Heart right ventricle (tissue), 16 donors: Measurements from ENCODE around the gene CTBP2. TPM values are rescaled to one million over a fixed set of nuclear protein-coding genes. Genes with fewer than 3 reads are reported as not detected.

Experiments
- ATAC-seq, 8 donors: fragments of 200-7000 bp; cut with Tn5 transposase; one replicate each; pipeline ENCODE4 v1.9.1; 2020; ENCODE audit warnings: mild to moderate bottlenecking in 8 of 8, moderate library complexity in 8 of 8, moderate number of reproducible peaks in 1 of 8
- DNase-seq, 2 donors: peaks; one replicate each; pipeline ENCODE4 v3.0.0-alpha.2; 2020
- H3K27ac ChIP-seq, 10 donors: fragments of 200-600 bp; sonication (generic) in 2 of 10; one replicate each; pipeline versions ENCODE4 v1.5.0 to v1.8.0; 2020 to 2022; ENCODE audit warnings: mild to moderate bottlenecking in 3 of 10
- H3K27me3 ChIP-seq, 7 donors: fragments of 200-600 bp; one replicate each; pipeline ENCODE4 v1.8.0; 2021 to 2022; ENCODE audit warnings: mild to moderate bottlenecking in 2 of 7
- H3K36me3 ChIP-seq, 9 donors: fragments of 200-600 bp; sonication (generic) in 1 of 9; one replicate each; pipeline versions ENCODE4 v1.5.0 to v1.8.0; 2020 to 2022; ENCODE audit warnings: mild to moderate bottlenecking in 2 of 9
- H3K4me1 ChIP-seq, 9 donors: fragments of 200-600 bp; sonication (generic) in 1 of 9; one replicate each; pipeline versions ENCODE4 v1.5.0 to v1.8.0; 2020 to 2022; ENCODE audit warnings: mild to moderate bottlenecking in 4 of 9
- H3K4me3 ChIP-seq, 10 donors: fragments of 200-600 bp; sonication (generic) in 2 of 10; one replicate each; pipeline versions ENCODE4 v1.5.0 to v1.8.0; 2020 to 2022; ENCODE audit warnings: mild to moderate bottlenecking in 7 of 10, moderate library complexity in 2 of 10
- H3K9me3 ChIP-seq, 11 donors: fragments of 200-600 bp in 10 of 11; sonication (generic) in 2 of 11; one replicate each; pipeline versions ENCODE4 v1.5.0 to v1.8.0; 2013 to 2022; ENCODE audit warnings: mild to moderate bottlenecking in 2 of 11, control low read depth in 1 of 11, moderate library complexity in 1 of 11
- CTCF ChIP-seq, 9 donors: fragments of 200-600 bp; sonication (generic) in 2 of 9; IDR thresholded peaks; one replicate each; pipeline versions ENCODE4 v1.5.0 to v1.8.0; 2021 to 2022; ENCODE audit warnings: antibody characterized with exemption in 9 of 9, mild to moderate bottlenecking in 5 of 9, moderate library complexity in 1 of 9
- WGBS, 2 donors: extraction: QIAGEN DNeasy Blood & Tissue Kit; methylation state at CpG; one replicate each; pipeline ENCODE4 v1.1.7; 2013; ENCODE audit warnings: inconsistent platforms in 1 of 2; 5-methylcytosine and 5-hydroxymethylcytosine counted together
- intact Hi-C, 10 donors: fragments of 100-400 bp; cut with DNase I; formaldehyde crosslinking; loops; one replicate each; pipeline versions ENCODE4 v1.11.1 to v1.14.2; 2022
- polyA plus RNA-seq, 2 donors: library from polyadenylated mRNA; stranded (reverse); fragments of 200-250 nt; gene quantifications; one replicate each; pipeline ENCODE4 v1.2.3, GENCODE V29; 2013
- total RNA-seq, 10 donors: library from RNA; stranded (reverse); fragmentation: NEBNext Ultra II Directional in 3 of 10; extraction: Animal tissue kit (Norgen Biotek cat#: 25700) in 3 of 10; gene quantifications; one replicate each; pipeline versions ENCODE4 v1.2.1 to v1.2.4, GENCODE V29; 2021 to 2023
- donor health status: Arrhythmogenic right ventricular cardiomyopathy.
- donor health status: ischemic (EF 13 %, LVEDD 7.1; RV severe dilation, severe dysfunction).
- donor health status: healthy with polysubstance abuse.
- donor health status: DM: no; HTN: yes; CAD: no.
- donor health status: DM: no; HTN: no; CAD: no.
- donor health status: ischemic (EF 25% LVEDD 6.9; RV normal size, moderate dysfunction).
- donor health status: ischemic (EF 25% LVEDD 5.7; RV mildly dilated, moderate dysfunction).
- donor health status: healthy.
- donor health status: DM: yes; HTN: yes; CAD: no.
- donor health status: Ischemic cardiomyopathy.
- donor health status: ischemic (EF 35%, LVEDD 5.7; RV mildly dilated, moderate dysfunction).
- donor health status: nonischemic (EF 11% LVEDD 7.7; RV severe dilation, severe dysfunction).
- donor health status: DM: yes; HTN: yes; CAD: no.
- donor health status: PGD.
- donor health status: ischemic (EF 29% LVEDD 5.4; RV normal size, mild dysfunction).
- donor health status: nonischemic (EF 23%, LVEDD 6.1; RV moderate dilation, normal function).

Gene CTBP2
- total and polyA plus RNA-seq, 12 donors = 14.7 to 36.2 (median 26.0) TPM

GRCh38 chr10:125149680-125150047, 10.7 kb downstream of the CTBP2 start:
- Histone ChIP-seq H3K9me3 (no peaks in the 10 kb centered on the region), H3K4me1 (peaks cover 51 to 100% (median 85%) of the 10 kb centered on the region in 9 donors), H3K27ac (peak overlapping the region in 5 of 10 donors; percentile 16 to 65 (median 42)), H3K27me3 (no peaks in the 10 kb centered on the region), H3K36me3 (peaks cover 0 to 8% (median 0%) of the 10 kb centered on the region in 9 donors), H3K4me3 (no peak overlapping the region)
- ATAC-seq (no peak), DNase-seq (no peak)
- intact Hi-C loops = loop anchor here in 6 of 10 donors (5.0 to 10.0 kb wide), 8 partner anchors 32 to 235 kb away; no protein-coding TSS in a partner anchor
- no peak for TF ChIP-seq CTCF (IDR thresholded peaks at IDR 0.05)
- 77 to 86% methylated on average over 7 of the region's 7 CpGs for WGBS, 2 donors

DNA sequence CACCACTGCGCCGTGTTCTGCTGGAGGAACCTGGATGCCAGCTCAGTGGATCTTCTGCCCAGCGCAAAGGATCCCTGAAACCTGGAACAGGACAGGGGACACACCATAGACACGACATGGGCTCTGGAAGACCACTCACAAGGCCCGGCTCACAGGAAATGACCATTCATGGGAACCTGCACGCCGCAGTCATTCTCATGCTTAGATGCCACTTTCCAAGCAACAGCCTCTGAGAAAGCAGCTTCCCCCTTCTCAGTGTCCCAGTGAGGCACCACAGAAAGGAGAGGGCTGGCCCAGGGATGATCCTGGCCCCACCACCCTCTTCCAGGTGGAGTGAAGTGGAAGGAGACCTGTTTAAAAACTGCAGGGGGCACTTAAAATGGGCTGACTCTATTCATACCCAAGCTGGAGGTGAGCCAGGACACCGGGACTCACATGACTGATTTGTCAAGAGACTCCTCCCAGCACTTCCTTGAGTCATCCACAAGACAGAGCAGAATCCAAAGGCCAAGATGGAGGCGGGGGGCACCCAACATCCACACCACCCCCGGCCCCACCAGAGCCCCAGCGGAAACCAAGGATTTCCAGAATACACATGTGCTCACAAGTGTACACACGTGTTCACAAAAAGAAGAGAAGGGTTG, 11.2 kb downstream of the CTBP2 start:
- Histone ChIP-seq H3K4me1 (peaks cover 50 to 100% (median 85%) of the 10 kb centered on the region in 9 donors), H3K36me3 (peaks cover 0 to 8% (median 0%) of the 10 kb centered on the region in 9 donors), H3K9me3 (no peaks in the 10 kb centered on the region), H3K27me3 (no peaks in the 10 kb centered on the region), H3K4me3 (no peak overlapping the region), H3K27ac (peak overlapping the region in 8 of 10 donors; percentile 16 to 70 (median 52))
- DNase-seq (peak; percentile 54 to 66), ATAC-seq (peak in 3 of 8 donors; percentile 16 to 39 (median 23))
- 63 to 70% methylated on average over 12 of the region's 12 CpGs for WGBS, 2 donors
- no peak for TF ChIP-seq CTCF (IDR thresholded peaks at IDR 0.05)
- intact Hi-C loops = loop anchor here in 1 of 10 donors (5.0 kb wide), 1 partner anchor 67 kb away; no protein-coding TSS in a partner anchor

GRCh38 chr10:125148528-125148927, 11.8 kb downstream of the CTBP2 start:
- Histone ChIP-seq H3K27me3 (no peaks in the 10 kb centered on the region), H3K9me3 (no peaks in the 10 kb centered on the region), H3K4me1 (peaks cover 44 to 100% (median 85%) of the 10 kb centered on the region in 9 donors), H3K4me3 (no peak overlapping the region), H3K27ac (peak overlapping the region in 8 of 10 donors; percentile 22 to 70 (median 61)), H3K36me3 (peaks cover 0 to 8% (median 0%) of the 10 kb centered on the region in 9 donors)
- no peak for ATAC-seq
- intact Hi-C loops = loop anchor here in 1 of 10 donors (5.0 kb wide), 1 partner anchor 66 kb away; no protein-coding TSS in a partner anchor
- no peak for DNase-seq
- 46 to 53% methylated on average over 4 of the region's 4 CpGs for WGBS, 2 donors
- TF ChIP-seq CTCF (IDR thresholded peaks at IDR 0.05) = no peak

DNA sequence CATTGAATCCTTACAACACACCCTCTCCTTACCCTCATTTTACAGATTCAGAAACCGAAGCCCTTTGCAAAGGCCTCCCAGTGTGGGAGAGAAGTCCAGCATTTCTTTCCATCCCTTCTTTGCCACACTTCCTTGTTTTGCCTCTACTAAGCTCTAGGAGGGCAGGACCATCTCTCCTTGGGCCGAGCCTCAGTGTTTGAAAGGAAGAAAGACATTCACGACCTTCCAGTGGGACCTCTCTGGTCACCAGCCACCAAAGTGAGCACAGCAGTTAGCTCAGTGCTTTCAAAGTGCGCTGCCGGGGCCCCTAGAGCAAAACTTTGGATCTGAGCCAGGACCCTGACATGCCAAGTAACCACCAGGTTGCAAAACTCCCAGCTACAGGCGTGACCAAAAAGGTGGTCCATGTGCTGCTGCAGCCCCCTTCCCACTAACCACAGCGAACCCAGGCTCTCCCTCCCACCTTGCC, 12.4 kb downstream of the CTBP2 start:
- no peaks in the 10 kb centered on the region for H3K27me3 ChIP-seq
- ATAC-seq = peak in 2 of 8 donors; percentile 3 to 21
- H3K4me3 ChIP-seq = no peak overlapping the region
- intact Hi-C loops = loop anchor here in 1 of 10 donors (5.0 kb wide), 1 partner anchor 66 kb away; no protein-coding TSS in a partner anchor
- no peak for TF ChIP-seq CTCF (IDR thresholded peaks at IDR 0.05)
- H3K27ac ChIP-seq = peak overlapping the region in 8 of 10 donors; percentile 22 to 70 (median 61)
- peaks cover 39 to 100% (median 85%) of the 10 kb centered on the region in 9 donors for H3K4me1 ChIP-seq
- WGBS, 2 donors = 27 to 36% methylated on average over 7 of the region's 7 CpGs
- H3K9me3 ChIP-seq = no peaks in the 10 kb centered on the region
- DNase-seq = peak in 1 of 2 donors; percentile 45
- H3K36me3 ChIP-seq = peaks cover 0 to 8% (median 0%) of the 10 kb centered on the region in 9 donors
